NCI-H1105 treated with DMSO at 0.1 percent for 48 hours (cell line): ENCODE measurements around the gene STPG4.

ENCODE experiments used
- DNase-seq: peaks from one replicate; lab custom pipeline; 2025; lab: John Stamatoyannopoulos, UW

The STPG4 gene

GRCh38 chr2:47054868-47055267 lies 100.2 kb downstream of the STPG4 start:
- DNase-seq = peak; percentile 20

- no peak for DNase-seq
Observed at GRCh38 chr2:47054036-47054555, 101.0 kb downstream of the STPG4 start.

DNA sequence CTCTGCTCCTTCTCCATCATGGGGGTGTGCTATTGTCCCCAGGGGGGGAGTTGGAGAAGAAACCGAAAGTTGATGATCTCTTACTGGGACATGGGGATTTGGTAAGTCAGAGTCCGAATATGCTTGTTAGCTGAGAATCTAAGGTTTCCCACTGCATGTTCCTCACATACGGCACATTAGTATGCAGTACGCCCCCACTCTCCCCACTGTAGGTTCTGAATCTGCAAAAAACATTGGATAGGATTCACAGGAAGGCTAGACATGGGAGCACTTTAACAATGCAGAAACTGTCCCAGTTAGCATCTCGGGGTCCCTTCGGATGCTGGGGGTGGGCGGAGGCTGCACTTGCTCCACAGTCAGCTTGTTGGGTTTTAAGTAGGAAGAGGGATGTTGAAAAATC lies 102.3 kb downstream of the STPG4 start:
- no peak for DNase-seq

DNA sequence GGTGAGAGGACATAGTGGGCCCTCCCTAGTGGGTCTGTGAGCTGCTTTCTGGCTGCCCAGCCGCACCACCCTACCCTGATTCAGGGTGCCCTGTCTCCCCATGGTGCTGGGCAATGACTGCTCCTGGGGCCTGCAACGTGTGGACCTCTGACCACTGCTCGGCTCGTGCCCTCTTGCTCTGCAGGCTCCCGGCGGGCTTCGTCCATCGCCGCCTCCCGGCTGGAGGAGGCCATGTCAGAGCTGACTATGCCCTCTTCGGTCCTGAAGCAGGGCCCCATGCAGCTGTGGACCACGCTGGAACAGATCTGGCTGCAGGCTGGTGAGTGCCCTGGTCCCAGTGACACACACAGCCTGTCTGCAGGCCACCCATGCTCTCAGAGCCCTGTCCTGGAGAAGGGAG lies 103.5 kb downstream of the STPG4 start:
- DNase-seq = no peak

GRCh38 chr2:47050762-47051161 lies 104.3 kb downstream of the STPG4 start:
- no peak for DNase-seq

GRCh38 chr2:47050021-47050760 lies 104.9 kb downstream of the STPG4 start:
- no peak for DNase-seq

DNA sequence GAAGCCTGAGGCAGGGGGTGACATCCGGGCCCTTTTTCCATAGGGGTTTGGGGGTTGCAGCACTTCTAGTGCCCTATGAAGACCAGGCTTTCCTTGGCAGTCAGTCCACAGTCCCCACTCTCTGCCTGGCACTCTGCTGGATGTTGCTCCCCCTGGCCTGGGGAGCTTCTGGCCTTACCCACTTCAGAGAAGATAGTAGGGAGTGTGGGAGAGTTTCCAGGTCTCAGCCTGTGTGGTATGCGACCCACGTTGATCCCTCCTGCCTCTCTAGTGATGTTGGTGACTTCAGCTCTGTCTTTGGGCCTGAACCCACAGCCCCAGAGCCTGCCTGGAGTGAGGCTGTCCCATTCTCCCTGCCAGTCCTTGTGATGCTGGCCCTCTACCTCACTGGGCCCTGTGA lies 105.6 kb downstream of the STPG4 start:
- DNase-seq = no peak

DNA sequence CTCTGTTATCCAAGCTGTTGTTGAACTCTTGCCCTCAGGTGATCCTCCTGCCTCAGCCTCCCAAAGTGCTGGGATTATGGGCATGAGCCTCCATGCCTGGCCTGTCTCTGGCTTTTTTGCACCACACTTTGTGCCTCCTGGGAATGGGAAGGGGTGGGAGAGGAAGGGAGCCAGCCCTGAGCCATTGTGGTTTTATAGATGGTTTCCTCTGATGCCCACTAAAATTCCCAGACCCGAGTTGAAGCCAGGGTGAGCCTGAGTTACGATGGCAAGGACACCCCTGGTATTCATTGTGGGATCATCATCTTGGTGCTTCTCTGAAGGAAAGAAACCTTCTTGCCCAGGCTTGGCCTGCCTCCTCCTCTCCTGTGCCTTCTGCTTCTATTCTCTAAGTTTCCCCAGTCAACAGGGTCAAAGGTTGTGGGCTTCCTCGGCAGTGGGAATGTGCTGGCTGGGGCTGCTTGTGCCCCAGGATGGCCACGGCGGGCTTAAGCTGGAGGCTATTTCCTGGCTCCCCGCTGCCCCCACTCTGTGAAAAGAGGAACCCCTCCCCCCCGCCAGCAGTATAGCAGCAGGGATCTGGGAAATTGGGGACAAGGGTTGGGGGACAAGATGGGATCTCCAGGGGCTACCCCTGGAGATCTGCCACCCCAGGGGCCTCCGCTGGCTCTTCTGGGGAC lies 106.2 kb downstream of the STPG4 start:
- no peak for DNase-seq

- DNase-seq = no peak
Observed at GRCh38 chr2:47046271-47046670, 108.8 kb downstream of the STPG4 start.

DNA sequence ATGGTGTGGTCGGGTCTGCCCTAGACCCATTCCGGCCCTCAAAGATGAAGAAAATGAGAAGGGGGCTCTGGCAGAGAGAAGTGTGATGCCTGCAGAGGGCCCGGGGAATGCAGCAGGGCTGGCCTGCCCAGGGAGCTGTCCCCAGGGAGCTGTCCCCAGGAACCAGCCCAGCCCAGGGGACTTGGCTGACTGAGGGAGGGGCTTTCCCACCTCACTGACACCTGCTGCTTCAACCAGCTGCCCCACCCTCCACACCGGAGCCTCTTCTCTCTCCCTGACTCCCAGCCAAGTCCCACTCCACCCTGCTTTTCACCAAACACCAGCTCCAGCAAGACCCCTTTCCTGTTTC lies 111.2 kb downstream of the STPG4 start:
- peak; percentile 69 for DNase-seq

DNA sequence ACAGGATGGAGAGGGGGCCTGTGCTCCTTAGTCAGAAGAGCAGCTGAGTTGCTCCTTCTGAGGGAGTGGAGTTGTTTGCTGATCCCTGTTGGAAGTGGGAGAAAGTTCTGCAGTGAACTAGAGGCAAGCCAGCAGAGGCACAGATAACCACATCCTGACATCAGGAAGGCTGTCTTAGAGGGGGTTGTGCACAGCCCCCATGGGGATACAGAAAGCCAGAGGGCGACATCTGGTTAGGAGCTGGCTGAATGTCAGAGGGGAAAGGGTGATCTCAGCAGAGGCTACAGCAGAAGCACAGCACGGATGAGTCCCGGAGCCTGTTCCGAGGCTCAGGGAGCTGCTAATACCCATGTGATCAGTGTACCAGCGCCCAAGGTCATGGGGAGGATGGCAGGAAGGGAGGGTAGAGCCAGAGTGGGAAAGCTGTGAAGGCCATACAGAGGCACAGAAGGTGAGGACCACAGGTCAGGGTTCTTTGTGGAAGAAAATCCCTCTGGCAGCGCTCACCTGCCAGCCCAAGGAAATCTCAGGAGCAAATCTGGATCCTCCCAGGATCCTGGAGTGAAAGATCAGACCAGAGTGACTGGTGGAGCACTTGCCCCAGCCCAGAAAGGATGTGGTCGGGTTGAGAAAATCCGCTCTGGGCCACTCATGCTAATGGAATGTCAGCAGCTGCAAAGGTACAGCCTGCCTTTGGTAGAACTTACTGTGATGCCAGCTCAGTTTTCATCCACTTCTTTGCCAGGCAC lies 111.8 kb downstream of the STPG4 start:
- no peak for DNase-seq

DNA sequence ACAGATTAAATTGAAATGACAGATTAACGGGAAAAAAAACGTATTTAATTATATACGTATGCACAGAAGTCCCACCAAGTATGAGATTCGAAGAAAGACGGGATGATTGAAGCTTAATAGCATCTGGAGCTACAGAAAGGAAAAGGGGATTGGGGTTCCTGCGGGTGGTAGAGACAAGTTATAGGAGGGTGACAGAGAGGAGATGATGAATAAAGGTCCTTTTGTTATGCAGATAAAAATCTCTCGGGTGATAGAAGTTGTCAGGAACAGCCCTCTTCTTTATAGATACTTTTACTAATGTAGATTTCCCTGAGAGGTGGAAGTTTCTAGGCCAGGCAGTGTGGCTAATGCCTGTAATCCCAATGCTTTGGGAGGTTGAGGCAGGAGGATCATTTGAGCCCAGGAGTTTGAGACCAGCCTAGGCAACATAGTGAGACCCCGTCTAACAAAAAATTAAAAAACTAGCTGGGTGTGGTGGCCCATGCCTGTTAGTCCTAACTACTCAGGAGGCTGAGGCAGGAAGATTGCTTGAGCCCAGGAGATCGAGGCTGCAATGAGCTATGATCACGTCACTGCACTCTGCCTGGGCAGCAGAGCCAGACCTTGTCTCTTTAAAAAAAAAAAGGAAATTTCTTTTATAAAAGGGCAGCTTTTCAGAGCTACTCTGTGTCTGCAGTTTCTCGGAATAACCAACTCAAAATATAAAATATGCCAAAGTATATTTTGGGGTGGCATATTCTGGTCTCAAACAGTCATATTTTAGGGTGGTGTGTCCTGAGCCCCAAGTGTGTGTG lies 113.0 kb downstream of the STPG4 start:
- DNase-seq = no peak

GRCh38 chr2:47041063-47041462 lies 114.0 kb downstream of the STPG4 start:
- no peak for DNase-seq

DNA sequence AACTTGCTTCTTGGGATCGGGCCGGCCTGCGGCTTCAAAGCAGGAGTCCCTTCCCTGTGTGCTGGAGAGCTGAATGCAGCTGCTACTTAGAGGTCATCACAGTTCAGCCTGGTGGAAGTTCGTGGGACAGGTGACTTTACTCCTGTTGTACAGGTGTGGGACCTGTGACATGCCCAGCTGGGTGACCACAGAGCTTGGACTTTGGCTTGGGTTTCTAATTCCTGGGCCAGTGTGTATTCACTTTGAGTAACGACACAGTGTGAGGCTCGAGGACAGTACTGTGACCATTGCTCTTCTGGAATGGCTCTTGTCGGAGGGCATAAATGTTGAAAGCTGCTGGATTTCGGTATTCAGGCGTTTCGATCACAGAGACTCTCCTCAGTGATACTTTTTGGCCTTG lies 114.5 kb downstream of the STPG4 start:
- no peak for DNase-seq

GRCh38 chr2:47039913-47040562 lies 115.1 kb downstream of the STPG4 start:
- no peak for DNase-seq

GRCh38 chr2:47039489-47039870 lies 115.6 kb downstream of the STPG4 start:
- no peak for DNase-seq

DNA sequence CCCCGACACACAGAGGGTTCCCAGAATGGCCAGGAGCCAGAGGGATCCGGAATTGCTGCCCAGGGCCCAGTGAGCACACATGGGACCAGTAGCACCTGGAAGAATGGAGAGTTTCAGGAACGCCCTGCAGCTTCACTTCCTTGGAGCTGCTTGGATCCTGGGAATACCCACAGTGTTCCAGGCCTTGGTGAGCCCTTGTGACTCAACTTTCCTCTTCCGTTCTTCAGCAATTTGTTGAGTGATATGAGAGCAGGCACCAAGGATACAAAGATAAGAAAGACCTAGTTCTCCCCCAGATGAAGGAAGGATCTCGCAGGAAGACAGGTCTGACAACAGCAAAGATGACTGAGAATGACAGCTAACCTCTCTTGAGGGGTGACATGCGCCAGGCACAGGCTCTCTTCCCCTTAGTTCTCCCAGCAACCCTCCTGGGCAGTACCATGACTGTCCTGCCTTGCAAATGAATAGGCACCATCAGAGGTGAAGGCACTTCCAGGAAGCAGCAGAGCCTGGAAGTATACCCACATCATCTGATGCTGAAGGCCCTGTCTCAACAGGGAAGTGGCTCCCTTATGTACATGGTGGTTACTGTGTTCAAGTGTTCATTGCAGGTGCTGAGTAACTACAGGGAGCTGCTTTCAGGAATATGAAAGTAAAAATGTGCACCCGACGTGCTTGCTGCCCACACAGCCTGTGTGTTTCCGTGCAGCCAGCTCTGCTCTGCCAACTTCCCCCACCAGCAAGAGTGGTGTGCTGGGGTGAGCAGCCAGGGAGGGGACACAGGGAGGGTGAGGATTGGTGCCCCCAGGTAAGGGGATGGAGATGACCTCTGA lies 116.2 kb downstream of the STPG4 start:
- no peak for DNase-seq

- DNase-seq = no peak
Observed at GRCh38 chr2:47037678-47038077, 117.4 kb downstream of the STPG4 start.
